H9 (cell line): ENCODE results near the gene GRID2IP. TPM values are rescaled to one million over a fixed set of nuclear protein-coding genes. Genes with fewer than 3 reads are reported as not detected.

ENCODE experiments used
- DNase-seq: peaks from one replicate; pipeline ENCODE4 v3.0.0-alpha.2; 2017
- H2AFZ ChIP-seq: one replicate; pipeline ENCODE4 v1.6.1; 2013; ENCODE audit warnings: mild to moderate bottlenecking, low read length, control low read depth, moderate library complexity
- H2AK5ac ChIP-seq: 2 replicates; pipeline ENCODE4 v1.6.1; 2013; ENCODE audit warnings: low read length, control low read depth, mixed read lengths; ENCODE audit not compliant: insufficient read length
- H2BK120ac ChIP-seq: one replicate; pipeline ENCODE4 v1.6.1; 2013; ENCODE audit warnings: low read depth, mild to moderate bottlenecking, low read length, control low read depth, inconsistent platforms; ENCODE audit not compliant: poor library complexity, severe bottlenecking
- H2BK12ac ChIP-seq: 2 replicates; pipeline ENCODE4 v1.6.1; 2013; ENCODE audit warnings: low read length, control low read depth, mixed read lengths, low read depth; ENCODE audit not compliant: insufficient read length
- H2BK15ac ChIP-seq: 2 replicates; pipeline ENCODE4 v1.6.1; 2013; ENCODE audit warnings: low read depth, low read length, control low read depth
- H2BK20ac ChIP-seq: one replicate; pipeline ENCODE4 v1.6.1; 2013; ENCODE audit warnings: low read depth, mild to moderate bottlenecking, low read length, control low read depth, inconsistent platforms; ENCODE audit not compliant: poor library complexity, severe bottlenecking
- H2BK5ac ChIP-seq: 2 replicates; pipeline ENCODE4 v1.6.1; 2013; ENCODE audit warnings: low read length, control low read depth, mixed read lengths; ENCODE audit not compliant: insufficient read length
- H3K14ac ChIP-seq: 2 replicates; pipeline ENCODE4 v1.6.1; 2013; ENCODE audit warnings: low read length, control low read depth; ENCODE audit not compliant: insufficient read depth
- H3K18ac ChIP-seq: 2 replicates; pipeline ENCODE4 v1.6.1; 2013; ENCODE audit warnings: low read depth, mild to moderate bottlenecking, mixed read lengths, low read length, control low read depth; ENCODE audit not compliant: insufficient read length
- H3K23ac ChIP-seq: 2 replicates; pipeline ENCODE4 v1.6.1; 2013; ENCODE audit warnings: low read length, control low read depth, mixed read lengths, low read depth; ENCODE audit not compliant: insufficient read length
- H3K23me2 ChIP-seq: 2 replicates; pipeline ENCODE4 v1.6.1; 2013; ENCODE audit warnings: low read depth, mild to moderate bottlenecking, mixed read lengths, low read length, control low read depth; ENCODE audit not compliant: insufficient read length, poor library complexity, severe bottlenecking
- H3K27ac ChIP-seq: 2 replicates; pipeline ENCODE4 v1.5.1; 2013; ENCODE audit warnings: low read length, control low read depth, mixed read lengths, low read depth; ENCODE audit not compliant: insufficient read length
- H3K27me3 ChIP-seq: 2 replicates; pipeline ENCODE4 v1.6.1; 2013; ENCODE audit warnings: low read length, control low read depth, inconsistent platforms; ENCODE audit not compliant: insufficient read depth
- H3K4ac ChIP-seq: 2 replicates; pipeline ENCODE4 v1.6.1; 2013; ENCODE audit warnings: low read depth, mild to moderate bottlenecking, control low read depth, inconsistent platforms, low read length, moderate library complexity
- H3K4me1 ChIP-seq: 2 replicates; pipeline ENCODE4 v1.6.1; 2013; ENCODE audit warnings: low read length, control low read depth, inconsistent platforms; ENCODE audit not compliant: insufficient read depth
- H3K4me2 ChIP-seq: 2 replicates; pipeline ENCODE4 v1.6.1; 2013; ENCODE audit warnings: low read length, control low read depth, mixed read lengths; ENCODE audit not compliant: insufficient read length, insufficient read depth
- H3K56ac ChIP-seq: 2 replicates; pipeline ENCODE4 v1.6.1; 2013; ENCODE audit warnings: low read depth, mild to moderate bottlenecking, mixed read lengths, low read length, control low read depth; ENCODE audit not compliant: insufficient read length
- H3K79me1 ChIP-seq: 2 replicates; pipeline ENCODE4 v1.6.1; 2013; ENCODE audit warnings: low read depth, mild to moderate bottlenecking, moderate library complexity, low read length, control low read depth, inconsistent platforms; ENCODE audit not compliant: insufficient read depth, poor library complexity, severe bottlenecking
- H3K79me2 ChIP-seq: 2 replicates; pipeline ENCODE4 v1.6.1; 2013; ENCODE audit warnings: low read length, control low read depth, inconsistent platforms; ENCODE audit not compliant: insufficient read depth
- H3K9ac ChIP-seq: 2 replicates; pipeline ENCODE4 v1.6.1; 2013; ENCODE audit warnings: low read length, control low read depth, mixed read lengths; ENCODE audit not compliant: insufficient read length; ENCODE audit errors: extremely low read depth
- H3K9me3 ChIP-seq: one replicate; pipeline ENCODE4 v1.6.1; 2013; ENCODE audit warnings: low read depth, low read length, inconsistent platforms; ENCODE audit not compliant: control insufficient read depth
- H3T11ph ChIP-seq: one replicate; pipeline ENCODE4 v1.6.1; 2013; ENCODE audit warnings: mild to moderate bottlenecking, low read length, control low read depth, inconsistent platforms
- H4K20me1 ChIP-seq: one replicate; pipeline ENCODE4 v1.6.1; 2013; ENCODE audit not compliant: control insufficient read depth, insufficient read length, insufficient read depth
- H4K5ac ChIP-seq: 2 replicates; pipeline ENCODE4 v1.6.1; 2013; ENCODE audit warnings: low read depth, mild to moderate bottlenecking, mixed read lengths, low read length, control low read depth; ENCODE audit not compliant: insufficient read length
- H4K8ac ChIP-seq: replicated peaks from 2 replicates; pipeline ENCODE4 v1.6.1; 2013; ENCODE audit warnings: low read length, control low read depth, mixed read lengths, low read depth; ENCODE audit not compliant: insufficient read length
- H4K91ac ChIP-seq: 2 replicates; pipeline ENCODE4 v1.6.1; 2013; ENCODE audit warnings: low read depth, mild to moderate bottlenecking, moderate library complexity, mixed read lengths, low read length, control low read depth; ENCODE audit not compliant: insufficient read length
- H3K27ac Mint-ChIP-seq, 3 experiments: 2 replicates in 2 of 3; 3 replicates in 1 of 3; pipeline ENCODE4 v1.8.0; 2020 to 2021; ENCODE audit warnings: mixed read lengths in 3 of 3, mild to moderate bottlenecking in 1 of 3, moderate library complexity in 1 of 3
- H3K27me3 Mint-ChIP-seq: 2 replicates; pipeline ENCODE4 v1.8.0; 2021; ENCODE audit warnings: low read depth, mild to moderate bottlenecking, moderate library complexity, mixed read lengths
- H3K36me3 Mint-ChIP-seq, 3 experiments: 2 replicates in 2 of 3; 3 replicates in 1 of 3; pipeline ENCODE4 v1.8.0; 2020 to 2021; ENCODE audit warnings: low read depth in 3 of 3, mixed read lengths in 3 of 3; ENCODE audit not compliant: insufficient read depth in 1 of 3
- H3K4me1 Mint-ChIP-seq, 2 experiments: 2 replicates each; pipeline ENCODE4 v1.8.0; 2020; ENCODE audit warnings: mixed read lengths in 2 of 2
- H3K4me3 Mint-ChIP-seq, 2 experiments: 2 replicates in 1 of 2; 3 replicates in 1 of 2; pipeline ENCODE4 v1.8.0; 2020 to 2021; ENCODE audit warnings: mild to moderate bottlenecking in 2 of 2, mixed read lengths in 2 of 2, moderate library complexity in 1 of 2
- H3K9me3 Mint-ChIP-seq, 2 experiments: 2 replicates in 1 of 2; 3 replicates in 1 of 2; pipeline ENCODE4 v1.8.0; 2020; ENCODE audit warnings: mild to moderate bottlenecking in 2 of 2, mixed read lengths in 2 of 2, moderate library complexity in 1 of 2
- WGBS: extraction: QIAGEN DNeasy Blood & Tissue Kit; methylation state at CpG from one replicate; pipeline ENCODE4 v1.1.7; 2013; ENCODE audit warnings: missing lambda C conversion rate, low lambda C conversion rate, mixed read lengths; ENCODE audit not compliant: insufficient read length; ENCODE audit errors: extremely low coverage; 5-methylcytosine and 5-hydroxymethylcytosine counted together
- total RNA-seq: library from RNA; stranded (reverse); gene quantifications from 2 replicates; pipeline ENCODE4 v1.2.1, GENCODE V29; 2021
- TF ChIP-seq, protein P1 (sequence below): fragments of 200-600 bp; sonication (generic); conservative IDR thresholded peaks from 3 replicates; pipeline ENCODE4 v1.8.0; 2021; ENCODE audit warnings: antibody characterized with exemption, mild to moderate bottlenecking

Gene GRID2IP
- total RNA-seq, 1 experiment from 2014 or later = 1.7 TPM

DNA sequence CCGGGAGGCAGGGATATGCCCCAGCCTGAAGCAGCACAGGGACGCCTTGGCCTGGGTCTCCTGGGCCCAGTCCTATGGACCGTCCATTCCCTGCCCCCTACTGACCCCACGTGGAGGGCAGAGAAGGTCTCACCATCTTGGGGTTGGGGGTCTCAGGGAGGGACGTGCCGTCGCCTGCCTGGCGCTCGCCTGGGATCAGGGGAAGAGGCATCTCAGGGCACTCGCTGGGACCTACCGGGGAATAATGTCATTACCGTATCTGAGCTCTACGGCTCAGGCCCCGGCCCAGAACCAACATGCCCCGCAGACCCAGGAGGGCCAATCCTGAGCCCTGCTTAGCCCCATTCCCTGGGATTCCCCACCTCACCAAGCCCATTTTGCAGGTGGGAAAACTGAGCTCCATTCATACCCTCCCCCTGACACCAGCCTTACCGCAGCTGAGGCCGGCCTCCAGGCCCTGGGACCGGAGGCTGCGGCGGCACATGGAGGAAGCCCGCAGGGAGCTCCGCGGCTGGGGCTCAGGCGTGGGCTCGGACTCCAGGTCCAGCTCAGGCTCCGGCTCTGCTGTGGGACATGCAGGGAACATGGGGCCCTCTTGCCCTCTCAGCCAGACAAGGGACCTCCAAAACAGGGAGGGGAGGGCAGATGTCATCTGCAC, 40.7 kb downstream of the GRID2IP start:
- Histone ChIP-seq H3K56ac (no peak overlapping the region), H4K20me1 (no peaks in the 10 kb centered on the region), H3K18ac (no peak overlapping the region), H4K5ac (no peak overlapping the region), H2BK20ac (no peak overlapping the region), H3K9me3 (no peaks in the 10 kb centered on the region), H4K8ac (no peak overlapping the region), H2AFZ (no peak overlapping the region), H3K27me3 (no peaks in the 10 kb centered on the region), H2BK120ac (no peak overlapping the region), H3K14ac (no peak overlapping the region), H2BK12ac (no peak overlapping the region), H3K4ac (no peak overlapping the region), H2BK5ac (no peak overlapping the region), H2AK5ac (no peak overlapping the region), H2BK15ac (no peak overlapping the region), H3K9ac (no peak overlapping the region), H3K4me2 (no peak overlapping the region), H4K91ac (no peak overlapping the region), H3K23ac (no peak overlapping the region), H3K79me2 (no peaks in the 10 kb centered on the region), H3K4me1 (no peaks in the 10 kb centered on the region), H3K79me1 (no peaks in the 10 kb centered on the region), H3T11ph (no peak overlapping the region), H3K27ac (no peak overlapping the region), H3K23me2 (no peaks in the 10 kb centered on the region)
- H3K27me3 Mint-ChIP-seq = peaks cover 4% of the 10 kb centered on the region; the same call in 1 of the 2 replicates
- TF ChIP-seq, protein P1, sequence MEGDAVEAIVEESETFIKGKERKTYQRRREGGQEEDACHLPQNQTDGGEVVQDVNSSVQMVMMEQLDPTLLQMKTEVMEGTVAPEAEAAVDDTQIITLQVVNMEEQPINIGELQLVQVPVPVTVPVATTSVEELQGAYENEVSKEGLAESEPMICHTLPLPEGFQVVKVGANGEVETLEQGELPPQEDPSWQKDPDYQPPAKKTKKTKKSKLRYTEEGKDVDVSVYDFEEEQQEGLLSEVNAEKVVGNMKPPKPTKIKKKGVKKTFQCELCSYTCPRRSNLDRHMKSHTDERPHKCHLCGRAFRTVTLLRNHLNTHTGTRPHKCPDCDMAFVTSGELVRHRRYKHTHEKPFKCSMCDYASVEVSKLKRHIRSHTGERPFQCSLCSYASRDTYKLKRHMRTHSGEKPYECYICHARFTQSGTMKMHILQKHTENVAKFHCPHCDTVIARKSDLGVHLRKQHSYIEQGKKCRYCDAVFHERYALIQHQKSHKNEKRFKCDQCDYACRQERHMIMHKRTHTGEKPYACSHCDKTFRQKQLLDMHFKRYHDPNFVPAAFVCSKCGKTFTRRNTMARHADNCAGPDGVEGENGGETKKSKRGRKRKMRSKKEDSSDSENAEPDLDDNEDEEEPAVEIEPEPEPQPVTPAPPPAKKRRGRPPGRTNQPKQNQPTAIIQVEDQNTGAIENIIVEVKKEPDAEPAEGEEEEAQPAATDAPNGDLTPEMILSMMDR = no peak
- peaks cover 0 to 3% of the 10 kb centered on the region in 2 experiments; a peak in 2 of 5 replicates for H3K9me3 Mint-ChIP-seq
- no peaks in the 10 kb centered on the region for H3K4me1 Mint-ChIP-seq
- no CpG with 5 or more reads among the region's 26 CpGs for WGBS
- peaks cover 0 to 4% (median 3%) of the 10 kb centered on the region in 3 experiments; a peak in 3 of 7 replicates for H3K36me3 Mint-ChIP-seq
- no peak overlapping the region for H3K4me3 Mint-ChIP-seq
- no peak overlapping the region for H3K27ac Mint-ChIP-seq
- DNase-seq = no peak
